Trophoblast cell (in vitro differentiated cells and primary cell): ENCODE measurements around the gene PSORS1C1.
A peak's percentile ranks its signal among the peaks of the same experiment; 100 is the strongest.

Source experiments
- DNase-seq, 2 donors: peaks; one replicate each; pipeline ENCODE4 v3.0.0-alpha.2; 2016
- H2AFZ ChIP-seq: 2 replicates; pipeline ENCODE4 v1.6.1; 2013; ENCODE audit warnings: low read length, moderate library complexity, mild to moderate bottlenecking; ENCODE audit not compliant: insufficient read depth, poor library complexity
- H2AK5ac ChIP-seq: 2 replicates; pipeline ENCODE4 v1.6.1; 2013; ENCODE audit warnings: mild to moderate bottlenecking, low read length
- H2BK120ac ChIP-seq: 2 replicates; pipeline ENCODE4 v1.6.1; 2013; ENCODE audit warnings: low read length, mild to moderate bottlenecking, moderate library complexity; ENCODE audit not compliant: insufficient read depth, poor library complexity
- H2BK12ac ChIP-seq: 2 replicates; pipeline ENCODE4 v1.6.1; 2013; ENCODE audit warnings: mild to moderate bottlenecking, low read length, moderate library complexity
- H2BK5ac ChIP-seq: 2 replicates; pipeline ENCODE4 v1.6.1; 2013; ENCODE audit warnings: low read length, low read depth, moderate library complexity, mild to moderate bottlenecking; ENCODE audit not compliant: poor library complexity
- H3K14ac ChIP-seq: 2 replicates; pipeline ENCODE4 v1.6.1; 2013; ENCODE audit warnings: mild to moderate bottlenecking, low read length
- H3K18ac ChIP-seq: 2 replicates; pipeline ENCODE4 v1.6.1; 2013; ENCODE audit warnings: mild to moderate bottlenecking, low read length
- H3K23ac ChIP-seq: 2 replicates; pipeline ENCODE4 v1.6.1; 2013; ENCODE audit warnings: low read length
- H3K27ac ChIP-seq: 2 replicates; pipeline ENCODE4 v1.5.1; 2013; ENCODE audit warnings: low read depth, mild to moderate bottlenecking, inconsistent platforms, low read length, moderate library complexity
- H3K27me3 ChIP-seq: 2 replicates; pipeline ENCODE4 v1.6.1; 2013; ENCODE audit warnings: inconsistent platforms, mild to moderate bottlenecking, low read length, moderate library complexity; ENCODE audit not compliant: insufficient read depth
- H3K36me3 ChIP-seq, 2 experiments: 1 replicate in 1 of 2; 2 replicates in 1 of 2; pipeline ENCODE4 v1.6.1; 2013; ENCODE audit warnings: low read length in 2 of 2, mild to moderate bottlenecking in 2 of 2, moderate library complexity in 1 of 2; ENCODE audit not compliant: insufficient read depth in 2 of 2, control insufficient read depth in 1 of 2
- H3K4ac ChIP-seq: 2 replicates; pipeline ENCODE4 v1.6.1; 2013; ENCODE audit warnings: low read depth, mild to moderate bottlenecking, low read length, moderate library complexity
- H3K4me1 ChIP-seq, 2 experiments: 1 replicate in 1 of 2; 2 replicates in 1 of 2; pipeline ENCODE4 v1.6.1; 2013; ENCODE audit warnings: low read length in 2 of 2, mild to moderate bottlenecking in 2 of 2, moderate library complexity in 1 of 2; ENCODE audit not compliant: insufficient read depth in 2 of 2, control insufficient read depth in 1 of 2
- H3K4me2 ChIP-seq: 2 replicates; pipeline ENCODE4 v1.6.1; 2013; ENCODE audit warnings: inconsistent platforms, mild to moderate bottlenecking, low read length, moderate library complexity
- H3K4me3 ChIP-seq: 2 replicates; pipeline ENCODE4 v1.5.1; 2013; ENCODE audit warnings: mild to moderate bottlenecking, low read depth, low read length, inconsistent platforms
- H3K79me1 ChIP-seq: one replicate; pipeline ENCODE4 v1.6.1; 2013; ENCODE audit warnings: low read length
- H3K79me2 ChIP-seq: 2 replicates; pipeline ENCODE4 v1.6.1; 2013; ENCODE audit warnings: low read length, mild to moderate bottlenecking; ENCODE audit not compliant: control insufficient read depth, insufficient read depth, poor library complexity
- H3K9ac ChIP-seq: 2 replicates; pipeline ENCODE4 v1.6.1; 2013; ENCODE audit warnings: mild to moderate bottlenecking, low read length
- H3K9me3 ChIP-seq: 2 replicates; pipeline ENCODE4 v1.6.1; 2013; ENCODE audit warnings: low read depth, mild to moderate bottlenecking, control low read depth, inconsistent platforms, low read length; ENCODE audit not compliant: insufficient read depth
- H4K12ac ChIP-seq: 2 replicates; pipeline ENCODE4 v1.6.1; 2013; ENCODE audit warnings: low read depth, mild to moderate bottlenecking, low read length, moderate library complexity
- H4K8ac ChIP-seq: 2 replicates; pipeline ENCODE4 v1.6.1; 2013; ENCODE audit warnings: low read depth, mild to moderate bottlenecking, low read length, moderate library complexity
- H4K91ac ChIP-seq: one replicate; pipeline ENCODE4 v1.6.1; 2013; ENCODE audit warnings: low read depth, mild to moderate bottlenecking, low read length, moderate library complexity
- WGBS: extraction: QIAGEN DNeasy Blood & Tissue Kit; methylation state at CpG from one replicate; pipeline ENCODE4 v1.1.7; 2013; ENCODE audit warnings: missing lambda C conversion rate; ENCODE audit not compliant: insufficient read length, insufficient coverage; ENCODE audit errors: extremely low coverage; 5-methylcytosine and 5-hydroxymethylcytosine counted together

Gene PSORS1C1

GRCh38 chr6:31118178-31118577 lies 3.6 kb downstream of the PSORS1C1 start:
- H4K91ac ChIP-seq = no peak overlapping the region
- no peak for DNase-seq

DNA sequence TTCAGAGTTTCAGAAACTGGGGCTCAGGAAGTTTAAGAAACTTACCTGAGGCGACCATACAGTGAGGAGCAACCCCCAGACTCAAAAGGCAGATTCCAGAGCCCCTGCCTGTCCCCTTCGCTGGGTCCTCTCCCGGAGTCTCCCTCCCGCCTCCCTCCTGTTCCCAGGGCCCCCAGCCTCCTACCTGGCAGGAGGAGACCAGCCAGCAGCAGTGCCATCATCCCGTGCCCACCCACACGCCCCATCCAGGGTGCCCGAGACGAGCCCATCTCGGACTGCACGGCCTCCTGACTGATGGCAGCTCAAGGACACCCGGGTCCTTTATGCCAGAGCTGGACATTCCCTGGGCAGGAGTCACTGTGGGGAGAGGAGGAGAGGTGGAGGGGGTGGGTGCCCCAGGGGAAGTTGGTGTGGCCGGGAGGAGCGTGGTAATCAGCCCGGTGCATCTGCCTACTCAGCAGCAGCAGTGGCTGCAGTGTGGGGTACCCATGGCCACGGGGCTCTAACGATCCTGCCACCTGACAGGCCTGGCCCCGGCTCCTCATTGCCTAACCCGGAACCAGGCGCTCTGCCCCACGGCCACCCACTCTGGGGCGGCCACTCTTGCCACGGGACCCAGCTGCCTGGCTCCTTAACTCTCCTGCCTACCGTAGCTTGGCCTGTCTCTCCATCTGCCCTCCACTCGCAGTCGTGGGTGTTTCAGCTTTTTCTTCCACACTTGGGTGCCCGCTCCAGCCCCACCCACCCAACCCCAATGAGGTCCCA lies 5.7 kb downstream of the PSORS1C1 start, which contains the start of gene CDSN:
Gene CDSN (minus strand): TSS at position 296 of the 765 bp plus-strand sequence. CDS start 27 bp downstream, at position 269.
- H3K9me3 ChIP-seq = peaks cover 1% of the 10 kb centered on the region
- H4K12ac ChIP-seq = no peak within 1 kb of the TSS
- no peak for DNase-seq
- H3K4ac ChIP-seq = no peak within 1 kb of the TSS
- H3K79me2 ChIP-seq = no peaks in the 10 kb centered on the region
- H3K27me3 ChIP-seq = no peaks in the 10 kb centered on the region
- peaks cover 0 to 2% of the 10 kb centered on the region in 2 experiments for H3K4me1 ChIP-seq
- H2BK5ac ChIP-seq = no peak within 1 kb of the TSS
- H3K9ac ChIP-seq = no peak within 1 kb of the TSS
- no peak within 1 kb of the TSS for H2AK5ac ChIP-seq
- H2BK12ac ChIP-seq = no peak within 1 kb of the TSS
- H3K79me1 ChIP-seq = no peaks in the 10 kb centered on the region
- no CpG with 5 or more reads among the region's 26 CpGs for WGBS
- no peak within 1 kb of the TSS for H2AFZ ChIP-seq
- H3K18ac ChIP-seq = no peak within 1 kb of the TSS
- H3K4me3 ChIP-seq = no peak within 1 kb of the TSS
- H3K23ac ChIP-seq = no peak within 1 kb of the TSS
- H4K8ac ChIP-seq = no peak within 1 kb of the TSS
- no peak within 1 kb of the TSS for H3K14ac ChIP-seq
- no peak within 1 kb of the TSS for H3K4me2 ChIP-seq
- no peaks in the 10 kb centered on the region for H3K36me3 ChIP-seq
- no peak within 1 kb of the TSS for H4K91ac ChIP-seq
- no peak within 1 kb of the TSS for H3K27ac ChIP-seq
- no peak within 1 kb of the TSS for H2BK120ac ChIP-seq

More at GRCh38 chr6:31118178-31118577, 3.6 kb downstream of the PSORS1C1 start:
- no peaks in the 10 kb centered on the region for H3K36me3 ChIP-seq
- no peak overlapping the region for H3K14ac ChIP-seq
- H3K4me3 ChIP-seq = no peak overlapping the region
- no peaks in the 10 kb centered on the region for H3K79me2 ChIP-seq
- H2AFZ ChIP-seq = no peak overlapping the region
- WGBS = no CpG with 5 or more reads among the region's 7 CpGs
- H3K27ac ChIP-seq = no peak overlapping the region
- no peaks in the 10 kb centered on the region for H3K27me3 ChIP-seq
- H3K18ac ChIP-seq = no peak overlapping the region
- no peak overlapping the region for H2BK12ac ChIP-seq
- H4K12ac ChIP-seq = no peak overlapping the region
- H2BK120ac ChIP-seq = no peak overlapping the region
- H3K4ac ChIP-seq = no peak overlapping the region
- H3K23ac ChIP-seq = no peak overlapping the region
- H2AK5ac ChIP-seq = no peak overlapping the region
- H3K79me1 ChIP-seq = no peaks in the 10 kb centered on the region
- H4K8ac ChIP-seq = no peak overlapping the region
- peaks cover 9 to 14% of the 10 kb centered on the region in 2 experiments for H3K4me1 ChIP-seq
- H3K9ac ChIP-seq = no peak overlapping the region
- H3K9me3 ChIP-seq = peaks cover 1% of the 10 kb centered on the region
- no peak overlapping the region for H3K4me2 ChIP-seq
- no peak overlapping the region for H2BK5ac ChIP-seq

GRCh38 chr6:31121131-31121790 lies 6.7 kb downstream of the PSORS1C1 start:
- Histone ChIP-seq H3K4ac (no peak overlapping the region), H3K18ac (no peak overlapping the region), H3K36me3 (no peaks in the 10 kb centered on the region), H2AFZ (no peak overlapping the region), H2BK120ac (no peak overlapping the region), H3K4me1 (peaks cover 0 to 2% of the 10 kb centered on the region in 2 experiments), H4K91ac (no peak overlapping the region), H3K4me2 (no peak overlapping the region), H3K4me3 (no peak overlapping the region), H4K8ac (no peak overlapping the region), H2BK5ac (no peak overlapping the region), H3K27ac (no peak overlapping the region), H2AK5ac (no peak overlapping the region), H2BK12ac (no peak overlapping the region), H3K79me1 (no peaks in the 10 kb centered on the region), H3K79me2 (no peaks in the 10 kb centered on the region), H3K9ac (no peak overlapping the region), H3K14ac (no peak overlapping the region), H3K9me3 (peaks cover 1% of the 10 kb centered on the region), H3K27me3 (no peaks in the 10 kb centered on the region), H4K12ac (no peak overlapping the region), H3K23ac (no peak overlapping the region)
- no CpG with 5 or more reads among the region's 12 CpGs for WGBS
- DNase-seq = peak in 1 of 2 donors; percentile 11

DNA sequence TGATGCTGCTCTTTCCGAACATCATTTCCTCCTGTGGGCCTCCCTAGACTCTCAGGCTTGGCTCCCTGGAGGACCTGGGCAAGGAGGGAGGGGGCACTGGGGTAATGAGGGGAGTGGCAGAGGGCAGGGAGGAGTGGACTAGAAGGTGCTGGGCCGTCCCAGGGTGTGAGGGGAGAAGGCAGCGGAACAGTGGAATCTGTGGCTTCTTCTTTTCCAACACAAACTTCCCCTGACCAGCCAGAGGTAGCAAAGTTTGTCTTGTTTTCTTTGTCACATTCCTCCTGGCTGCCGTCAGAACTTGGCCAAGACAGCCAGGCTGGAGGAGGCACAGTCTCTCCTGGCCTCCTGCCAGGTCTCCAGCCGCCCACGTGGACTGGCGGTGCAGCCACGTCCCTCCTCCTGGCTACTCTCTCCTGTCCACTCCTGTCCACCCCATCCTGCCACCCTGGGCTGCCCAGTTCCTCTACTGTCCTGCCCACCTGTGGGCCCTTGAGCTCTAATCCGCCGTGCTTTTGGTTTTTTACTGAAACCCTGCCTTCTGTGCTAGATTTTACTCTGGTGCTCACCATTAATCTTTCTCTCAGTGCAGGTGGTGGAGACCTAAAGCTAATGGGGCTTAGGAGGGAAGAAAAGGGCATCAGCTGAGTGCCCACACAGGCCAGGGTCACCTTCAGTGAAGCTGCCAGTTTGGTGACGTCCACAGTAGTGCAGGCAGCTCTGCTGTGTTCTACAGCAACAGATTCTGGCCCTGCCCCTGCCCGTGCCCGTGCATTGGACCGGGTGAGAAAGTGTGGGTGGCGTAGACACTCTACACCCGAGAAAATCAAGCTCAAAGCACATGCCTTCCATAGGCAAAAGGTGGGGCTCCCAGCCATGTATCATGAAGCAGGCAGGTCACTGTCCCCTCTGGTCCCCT lies 8.4 kb downstream of the PSORS1C1 start:
- H3K4me2 ChIP-seq = no peak overlapping the region
- no CpG with 5 or more reads among the region's 16 CpGs for WGBS
- H3K79me2 ChIP-seq = no peaks in the 10 kb centered on the region

More for the DNA sequence above, 8.4 kb downstream of the PSORS1C1 start:
- Histone ChIP-seq H3K79me1 (no peaks in the 10 kb centered on the region), H3K4me3 (no peak overlapping the region), H4K12ac (no peak overlapping the region), H3K27ac (no peak overlapping the region), H2BK120ac (no peak overlapping the region), H3K36me3 (no peaks in the 10 kb centered on the region), H4K8ac (no peak overlapping the region), H3K4me1 (peaks cover 0 to 2% of the 10 kb centered on the region in 2 experiments), H3K9me3 (no peaks in the 10 kb centered on the region), H3K23ac (no peak overlapping the region), H2BK12ac (no peak overlapping the region), H2AFZ (no peak overlapping the region), H3K14ac (no peak overlapping the region), H3K18ac (no peak overlapping the region), H3K4ac (no peak overlapping the region), H3K27me3 (no peaks in the 10 kb centered on the region), H2AK5ac (no peak overlapping the region), H2BK5ac (no peak overlapping the region), H4K91ac (no peak overlapping the region), H3K9ac (no peak overlapping the region)
- DNase-seq = peak in 1 of 2 donors; percentile 63
